Kidney (tissue), 14 donors: ENCODE results near the gene UCHL3. TPM values are rescaled to one million over a fixed set of nuclear protein-coding genes. Genes with fewer than 3 reads are reported as not detected.

Experiments used
- DNase-seq, 5 donors: peaks; one replicate each; pipeline ENCODE4 v3.0.0-alpha.2; 2013 to 2020
- FAIRE-seq: peaks from 2 replicates; lab custom pipeline; 2012; peaks lifted over from hg19 to GRCh38; lab: Jason Lieb, UNC
- H3K27ac ChIP-seq, 2 donors: one replicate each; pipeline ENCODE4 v1.7.0; 2013; ENCODE audit warnings: low read depth in 2 of 2, low read length in 2 of 2, inconsistent platforms in 1 of 2
- H3K27me3 ChIP-seq: one replicate; pipeline ENCODE4 v1.7.1; 2013; ENCODE audit warnings: low read length, inconsistent platforms; ENCODE audit not compliant: control insufficient read depth, insufficient read depth
- H3K36me3 ChIP-seq, 3 donors: one replicate each; pipeline versions ENCODE4 v1.7.0 to v1.7.1; 2013; ENCODE audit warnings: low read length in 3 of 3, control low read depth in 1 of 3, inconsistent platforms in 1 of 3; ENCODE audit not compliant: insufficient read depth in 3 of 3, control insufficient read depth in 2 of 3
- H3K4me1 ChIP-seq, 3 donors: one replicate each; pipeline versions ENCODE4 v1.7.0 to v1.7.1; 2013; ENCODE audit warnings: low read length in 3 of 3, inconsistent platforms in 1 of 3, low read depth in 1 of 3; ENCODE audit not compliant: control insufficient read depth in 2 of 3, insufficient read depth in 2 of 3
- H3K4me3 ChIP-seq, 3 donors: one replicate each; pipeline versions ENCODE4 v1.7.0 to v1.8.1; 2013; ENCODE audit warnings: low read length in 3 of 3, control low read depth in 1 of 3, inconsistent platforms in 1 of 3
- H3K9ac ChIP-seq, 3 donors: one replicate each; pipeline versions ENCODE4 v1.7.0 to v1.7.1; 2013; ENCODE audit warnings: low read length in 3 of 3, control low read depth in 1 of 3, inconsistent platforms in 1 of 3
- H3K9me3 ChIP-seq, 3 donors: one replicate each; pipeline versions ENCODE4 v1.7.0 to v1.7.1; 2013; ENCODE audit warnings: low read length in 3 of 3, control low read depth in 1 of 3, inconsistent platforms in 1 of 3; ENCODE audit not compliant: control insufficient read depth in 2 of 3, insufficient read depth in 1 of 3
- intact Hi-C: fragments of 100-400 bp; cut with DNase I; formaldehyde crosslinking; loops from one replicate; pipeline ENCODE4 v1.11.1; 2022
- polyA plus RNA-seq: library from polyadenylated mRNA; stranded (reverse); fragments of 350-450 nt; fragmentation: Illumina TruSeq; extraction: RNeasy Lipid Tissue Mini Kit (QIAGEN cat#74804); gene quantifications from one replicate; pipeline ENCODE4 v1.2.3, GENCODE V29; 2014; ENCODE audit warnings: low read depth, low replicate concordance; ENCODE audit not compliant: insufficient read depth
- total RNA-seq: library from RNA; stranded (reverse); fragmentation: NEBNext Ultra II Directional; extraction: Animal tissue kit (Norgen Biotek cat#: 25700); gene quantifications from one replicate; pipeline ENCODE4 v1.2.1, GENCODE V29; 2021
- TF ChIP-seq, protein P1 (sequence below): IDR thresholded peaks from 3 replicates; pipeline ENCODE4 v1.5.1; 2012; ENCODE audit warnings: mild to moderate bottlenecking, moderate library complexity, borderline replicate concordance; ENCODE audit not compliant: insufficient read depth; ENCODE audit errors: extremely low read depth
- donor health status: control.
- donor health status: control.
- donor health status: control.
- donor health status: control.
- donor health status: control.
- donor health status: DM: yes; HTN: yes; CAD: no.
- donor health status: Normal renal cell carcinoma (clear cell type).

UCHL3 gene
- total and polyA plus RNA-seq, 2 donors from 2014 or later = 26.0 to 65.0 TPM

GRCh38 chr13:75554464-75554863 lies 4.9 kb downstream of the UCHL3 start:
- Histone ChIP-seq H3K4me1 (peaks cover 0 to 5% (median 0%) of the 10 kb centered on the region in 3 donors), H3K36me3 (peaks cover 0 to 3% (median 0%) of the 10 kb centered on the region in 3 donors), H3K4me3 (no peak overlapping the region), H3K27ac (no peak overlapping the region), H3K9ac (no peak overlapping the region), H3K27me3 (no peaks in the 10 kb centered on the region), H3K9me3 (no peaks in the 10 kb centered on the region)
- no peak for DNase-seq
- intact Hi-C loops = no loop called here
- FAIRE-seq = no peak
- TF ChIP-seq, protein P1, sequence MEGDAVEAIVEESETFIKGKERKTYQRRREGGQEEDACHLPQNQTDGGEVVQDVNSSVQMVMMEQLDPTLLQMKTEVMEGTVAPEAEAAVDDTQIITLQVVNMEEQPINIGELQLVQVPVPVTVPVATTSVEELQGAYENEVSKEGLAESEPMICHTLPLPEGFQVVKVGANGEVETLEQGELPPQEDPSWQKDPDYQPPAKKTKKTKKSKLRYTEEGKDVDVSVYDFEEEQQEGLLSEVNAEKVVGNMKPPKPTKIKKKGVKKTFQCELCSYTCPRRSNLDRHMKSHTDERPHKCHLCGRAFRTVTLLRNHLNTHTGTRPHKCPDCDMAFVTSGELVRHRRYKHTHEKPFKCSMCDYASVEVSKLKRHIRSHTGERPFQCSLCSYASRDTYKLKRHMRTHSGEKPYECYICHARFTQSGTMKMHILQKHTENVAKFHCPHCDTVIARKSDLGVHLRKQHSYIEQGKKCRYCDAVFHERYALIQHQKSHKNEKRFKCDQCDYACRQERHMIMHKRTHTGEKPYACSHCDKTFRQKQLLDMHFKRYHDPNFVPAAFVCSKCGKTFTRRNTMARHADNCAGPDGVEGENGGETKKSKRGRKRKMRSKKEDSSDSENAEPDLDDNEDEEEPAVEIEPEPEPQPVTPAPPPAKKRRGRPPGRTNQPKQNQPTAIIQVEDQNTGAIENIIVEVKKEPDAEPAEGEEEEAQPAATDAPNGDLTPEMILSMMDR = no peak

- Histone ChIP-seq H3K27me3 (no peaks in the 10 kb centered on the region), H3K36me3 (peaks cover 0 to 3% (median 0%) of the 10 kb centered on the region in 3 donors), H3K4me1 (peaks cover 0 to 5% (median 0%) of the 10 kb centered on the region in 3 donors), H3K9ac (no peak overlapping the region), H3K27ac (no peak overlapping the region), H3K4me3 (no peak overlapping the region), H3K9me3 (no peaks in the 10 kb centered on the region)
- intact Hi-C loops = no loop called here
- DNase-seq (no peak), FAIRE-seq (no peak)
- TF ChIP-seq, protein P1 = no peak
Observed at GRCh38 chr13:75554981-75555380, 5.4 kb downstream of the UCHL3 start.

GRCh38 chr13:75555836-75556235 lies 6.2 kb downstream of the UCHL3 start:
- Histone ChIP-seq H3K9ac (no peak overlapping the region), H3K9me3 (no peaks in the 10 kb centered on the region), H3K27ac (no peak overlapping the region), H3K4me1 (peaks cover 0 to 1% (median 0%) of the 10 kb centered on the region in 3 donors), H3K27me3 (no peaks in the 10 kb centered on the region), H3K4me3 (no peak overlapping the region), H3K36me3 (peaks cover 0 to 3% (median 0%) of the 10 kb centered on the region in 3 donors)
- no peak for DNase-seq
- FAIRE-seq = no peak
- intact Hi-C loops = no loop called here
- TF ChIP-seq, protein P1 = no peak

DNA sequence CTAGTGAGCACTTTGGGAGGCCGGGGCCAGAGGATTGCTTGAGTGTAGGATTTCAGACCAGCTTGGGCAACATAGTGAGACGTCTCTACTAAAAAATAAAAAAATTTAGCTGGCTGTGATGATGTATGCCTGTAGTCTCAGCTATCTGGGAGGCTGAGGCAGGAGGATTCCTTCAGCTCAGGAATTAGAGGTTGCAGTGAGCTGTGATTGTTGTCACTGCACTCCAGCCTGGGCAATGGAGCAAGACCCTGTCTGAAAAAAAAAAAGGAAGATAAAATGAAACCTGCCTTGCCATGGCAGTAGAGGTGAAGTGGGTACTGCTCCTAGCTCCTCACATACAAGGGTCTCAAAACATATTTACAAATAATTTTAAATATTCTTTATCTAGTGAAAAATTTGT lies 7.4 kb downstream of the UCHL3 start:
- intact Hi-C loops = no loop called here
- H3K4me1 ChIP-seq = no peaks in the 10 kb centered on the region
- no peak for FAIRE-seq
- DNase-seq = no peak
- H3K36me3 ChIP-seq = peaks cover 0 to 3% (median 0%) of the 10 kb centered on the region in 3 donors
- no peak overlapping the region for H3K4me3 ChIP-seq
- no peak overlapping the region for H3K9ac ChIP-seq
- no peak overlapping the region for H3K27ac ChIP-seq
- H3K9me3 ChIP-seq = no peaks in the 10 kb centered on the region
- TF ChIP-seq, protein P1 = no peak
- H3K27me3 ChIP-seq = no peaks in the 10 kb centered on the region
